ENCODE results near the gene RTN4R.

GRCh38 chr22:20256551-20257211 is 11.4 kb downstream of the RTN4R start:
- TF ChIP-seq CTCF (conservative IDR thresholded peaks at IDR 0.05; ENCODE audit: low read depth, low read length) (no peak), EZH2phosphoT487 (IDR thresholded peaks at IDR 0.05; ENCODE audit: borderline replicate concordance, low read length) (no peak), EZH2 (IDR thresholded peaks at IDR 0.05; ENCODE audit: low read length, unreplicated experiment) (no peak)

Data from PC-3 (cell line).